ENCODE results near the gene ELOA2. TPM values are rescaled to one million over a fixed set of nuclear protein-coding genes. Genes with fewer than 3 reads are reported as not detected.

Gene ELOA2, protein sequence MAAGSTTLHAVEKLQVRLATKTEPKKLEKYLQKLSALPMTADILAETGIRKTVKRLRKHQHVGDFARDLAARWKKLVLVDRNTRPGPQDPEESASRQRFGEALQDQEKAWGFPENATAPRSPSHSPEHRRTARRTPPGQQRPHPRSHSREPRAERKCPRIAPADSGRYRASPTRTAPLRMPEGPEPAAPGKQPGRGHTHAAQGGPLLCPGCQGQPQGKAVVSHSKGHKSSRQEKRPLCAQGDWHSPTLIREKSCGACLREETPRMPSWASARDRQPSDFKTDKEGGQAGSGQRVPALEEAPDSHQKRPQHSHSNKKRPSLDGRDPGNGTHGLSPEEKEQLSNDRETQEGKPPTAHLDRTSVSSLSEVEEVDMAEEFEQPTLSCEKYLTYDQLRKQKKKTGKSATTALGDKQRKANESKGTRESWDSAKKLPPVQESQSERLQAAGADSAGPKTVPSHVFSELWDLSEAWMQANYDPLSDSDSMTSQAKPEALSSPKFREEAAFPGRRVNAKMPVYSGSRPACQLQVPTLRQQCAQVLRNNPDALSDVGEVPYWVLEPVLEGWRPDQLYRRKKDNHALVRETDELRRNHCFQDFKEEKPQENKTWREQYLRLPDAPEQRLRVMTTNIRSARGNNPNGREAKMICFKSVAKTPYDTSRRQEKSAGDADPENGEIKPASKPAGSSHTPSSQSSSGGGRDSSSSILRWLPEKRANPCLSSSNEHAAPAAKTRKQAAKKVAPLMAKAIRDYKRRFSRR
- polyA plus RNA-seq (2012; ENCODE audit: missing spikeins), result not detected

DNA sequence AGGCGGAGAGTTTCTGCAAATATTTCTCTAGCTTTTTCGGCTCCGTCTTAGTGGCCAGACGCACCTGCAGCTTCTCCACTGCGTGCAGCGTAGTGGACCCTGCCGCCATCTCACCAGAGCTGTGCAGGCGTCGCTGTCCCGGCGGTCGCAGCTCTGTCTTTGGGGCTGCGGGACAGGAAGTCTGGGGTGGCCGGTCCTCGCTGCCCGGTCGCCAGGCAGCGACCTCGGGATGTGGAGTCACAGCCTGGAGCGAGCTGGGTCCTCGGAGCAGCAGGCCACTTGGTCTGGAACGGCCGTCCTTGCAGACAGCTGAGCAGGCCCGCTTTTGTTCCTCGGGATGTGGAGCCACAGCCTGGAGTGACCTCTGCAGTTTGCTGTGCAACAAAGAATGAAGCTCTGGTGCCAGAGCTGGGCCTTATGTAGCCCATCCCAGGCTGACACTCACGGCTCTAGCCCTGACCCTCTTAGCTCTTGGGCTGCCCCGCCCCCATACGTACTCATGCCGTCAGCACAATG is at the start of gene ELOA2:
TSS of gene ELOA2 (minus strand) at position 466 of the 516 bp plus-strand sequence. CDS start at position 109, 357 bp downstream.
- FAIRE-seq (no peak), DNase-seq (ENCODE audit: insufficient read length) (no peak)
- TF ChIP-seq POLR2AphosphoS5 (IDR thresholded peaks at IDR 0.05; ENCODE audit: low read depth, low read length), result no peak
- no peak for TF ChIP-seq TAF1 (IDR thresholded peaks at IDR 0.05; ENCODE audit: borderline replicate concordance, low read depth, low read length)
- no peak for TF ChIP-seq POLR2A (IDR thresholded peaks at IDR 0.05; ENCODE audit: low read depth, low read length)

DNA sequence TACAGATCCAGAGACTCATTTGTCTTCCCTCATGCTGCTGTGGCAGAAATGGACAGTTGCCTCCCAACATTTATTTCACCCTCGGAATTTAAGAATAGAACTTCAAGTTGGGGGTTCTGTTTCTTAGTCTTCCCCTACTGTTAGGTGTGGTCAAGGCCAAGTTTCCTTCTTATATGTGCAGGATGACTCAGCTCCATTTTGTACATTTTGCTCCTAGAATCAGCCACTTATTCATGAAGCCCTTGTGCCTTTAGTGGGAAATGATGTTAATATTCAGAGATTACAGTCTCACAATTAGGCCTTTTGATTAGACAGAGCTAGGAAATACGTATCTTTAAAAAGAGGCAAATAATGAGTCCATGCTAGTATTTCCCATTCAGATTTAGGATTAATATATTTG is 46.2 kb upstream of the ELOA2 start:
- DNase-seq (ENCODE audit: insufficient read length) (no peak), FAIRE-seq (no peak)
- TF ChIP-seq POLR2AphosphoS5 (IDR thresholded peaks at IDR 0.05; ENCODE audit: low read depth, low read length) (no peak), POLR2A (IDR thresholded peaks at IDR 0.05; ENCODE audit: low read depth, low read length) (no peak), TAF1 (IDR thresholded peaks at IDR 0.05; ENCODE audit: borderline replicate concordance, low read depth, low read length) (no peak)

GRCh38 chr18:47080872-47081271 is 45.5 kb upstream of the ELOA2 start:
- no peak for TF ChIP-seq POLR2A (IDR thresholded peaks at IDR 0.05; ENCODE audit: low read depth, low read length)
- no peak for TF ChIP-seq POLR2AphosphoS5 (IDR thresholded peaks at IDR 0.05; ENCODE audit: low read depth, low read length)
- no peak for TF ChIP-seq TAF1 (IDR thresholded peaks at IDR 0.05; ENCODE audit: borderline replicate concordance, low read depth, low read length)
- DNase-seq (ENCODE audit: insufficient read length) (no peak), FAIRE-seq (no peak)

- TF ChIP-seq POLR2A (IDR thresholded peaks at IDR 0.05; ENCODE audit: low read depth, low read length), result no peak
- no peak for TF ChIP-seq POLR2AphosphoS5 (IDR thresholded peaks at IDR 0.05; ENCODE audit: low read depth, low read length)
- TF ChIP-seq TAF1 (IDR thresholded peaks at IDR 0.05; ENCODE audit: borderline replicate concordance, low read depth, low read length), result no peak
- DNase-seq (ENCODE audit: insufficient read length) (no peak), FAIRE-seq (no peak)
Measured at GRCh38 chr18:47077111-47077510, 41.7 kb upstream of the ELOA2 start.

- TF ChIP-seq TAF1 (IDR thresholded peaks at IDR 0.05; ENCODE audit: borderline replicate concordance, low read depth, low read length) (no peak), POLR2A (IDR thresholded peaks at IDR 0.05; ENCODE audit: low read depth, low read length) (no peak), POLR2AphosphoS5 (IDR thresholded peaks at IDR 0.05; ENCODE audit: low read depth, low read length) (no peak)
- DNase-seq (ENCODE audit: insufficient read length), result no peak
- FAIRE-seq, result no peak
Measured at GRCh38 chr18:47075098-47075883, 39.9 kb upstream of the ELOA2 start.

DNA sequence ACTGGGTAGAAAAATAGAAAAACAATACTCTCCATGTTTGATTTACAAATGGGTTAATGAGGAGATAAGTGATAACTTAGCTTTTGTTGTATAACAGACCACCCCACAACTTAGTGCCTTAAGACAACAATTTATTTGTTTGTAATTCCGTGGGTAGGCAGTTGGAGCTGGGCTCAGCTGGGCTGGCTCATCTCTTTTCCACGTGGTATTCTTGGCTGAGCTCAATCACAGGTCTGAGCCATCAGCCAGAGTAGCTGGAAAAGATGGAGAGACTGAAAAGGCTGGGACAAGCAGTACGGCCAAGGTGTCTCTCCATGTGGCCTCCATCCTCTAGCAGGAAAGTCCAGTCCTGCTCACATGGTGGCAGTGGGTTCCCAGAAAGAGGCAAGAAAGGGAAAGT is 32.2 kb upstream of the ELOA2 start:
- DNase-seq (ENCODE audit: insufficient read length) (no peak), FAIRE-seq (no peak)
- TF ChIP-seq TAF1 (IDR thresholded peaks at IDR 0.05; ENCODE audit: borderline replicate concordance, low read depth, low read length), result no peak
- TF ChIP-seq POLR2A (IDR thresholded peaks at IDR 0.05; ENCODE audit: low read depth, low read length), result no peak
- TF ChIP-seq POLR2AphosphoS5 (IDR thresholded peaks at IDR 0.05; ENCODE audit: low read depth, low read length), result no peak

- no peak for FAIRE-seq
- TF ChIP-seq POLR2AphosphoS5 (IDR thresholded peaks at IDR 0.05; ENCODE audit: low read depth, low read length) (no peak), TAF1 (IDR thresholded peaks at IDR 0.05; ENCODE audit: borderline replicate concordance, low read depth, low read length) (no peak), POLR2A (IDR thresholded peaks at IDR 0.05; ENCODE audit: low read depth, low read length) (no peak)
- DNase-seq (ENCODE audit: insufficient read length), result no peak
Measured at GRCh38 chr18:47063096-47063495, 27.7 kb upstream of the ELOA2 start.

DNA sequence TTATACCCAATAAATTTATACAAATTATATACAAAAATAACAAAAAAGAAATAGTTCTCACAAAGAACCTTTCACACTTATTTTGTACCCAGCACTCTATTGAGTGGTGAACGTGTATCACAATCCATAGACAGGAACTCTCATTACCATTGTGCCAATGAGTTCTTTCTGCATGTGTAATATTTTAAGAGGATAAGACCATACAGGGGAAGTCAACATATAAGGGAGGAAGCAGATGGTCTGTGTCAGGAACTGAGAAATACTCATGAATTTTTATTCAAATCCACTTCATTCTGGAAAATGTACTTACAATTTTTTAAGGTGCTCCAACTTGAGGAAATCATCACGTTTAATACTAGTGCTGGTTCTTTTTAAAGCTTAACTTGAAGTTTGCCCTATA is 27.1 kb upstream of the ELOA2 start:
- FAIRE-seq (no peak), DNase-seq (ENCODE audit: insufficient read length) (no peak)
- TF ChIP-seq POLR2A (IDR thresholded peaks at IDR 0.05; ENCODE audit: low read depth, low read length) (no peak), POLR2AphosphoS5 (IDR thresholded peaks at IDR 0.05; ENCODE audit: low read depth, low read length) (no peak), TAF1 (IDR thresholded peaks at IDR 0.05; ENCODE audit: borderline replicate concordance, low read depth, low read length) (no peak)

- FAIRE-seq (no peak), DNase-seq (ENCODE audit: insufficient read length) (no peak)
- TF ChIP-seq POLR2AphosphoS5 (IDR thresholded peaks at IDR 0.05; ENCODE audit: low read depth, low read length) (no peak), TAF1 (IDR thresholded peaks at IDR 0.05; ENCODE audit: borderline replicate concordance, low read depth, low read length) (no peak), POLR2A (IDR thresholded peaks at IDR 0.05; ENCODE audit: low read depth, low read length) (no peak)
Measured at GRCh38 chr18:47054369-47054768, 18.9 kb upstream of the ELOA2 start.

GRCh38 chr18:47050468-47050867 is 15.0 kb upstream of the ELOA2 start:
- TF ChIP-seq TAF1 (IDR thresholded peaks at IDR 0.05; ENCODE audit: borderline replicate concordance, low read depth, low read length) (no peak), POLR2AphosphoS5 (IDR thresholded peaks at IDR 0.05; ENCODE audit: low read depth, low read length) (no peak)
- FAIRE-seq, result peak; percentile 17
- no peak for DNase-seq (ENCODE audit: insufficient read length)

- FAIRE-seq (no peak), DNase-seq (ENCODE audit: insufficient read length) (no peak)
- TF ChIP-seq POLR2AphosphoS5 (IDR thresholded peaks at IDR 0.05; ENCODE audit: low read depth, low read length) (no peak), POLR2A (IDR thresholded peaks at IDR 0.05; ENCODE audit: low read depth, low read length) (no peak), TAF1 (IDR thresholded peaks at IDR 0.05; ENCODE audit: borderline replicate concordance, low read depth, low read length) (no peak)
Measured at GRCh38 chr18:47040982-47041381, 5.6 kb upstream of the ELOA2 start.
